Astrocyte of the spinal cord (primary cell): ENCODE data around the gene ZCCHC17.
A peak's percentile ranks its signal among the peaks of the same experiment; 100 is the strongest.

ENCODE experiments used
- DNase-seq: peaks from one replicate; pipeline ENCODE4 v3.0.0; 2011; ENCODE audit warnings: low read depth, low spot score
- H3K4me3 ChIP-seq: 2 replicates; pipeline ENCODE4 v1.5.1; 2011; ENCODE audit warnings: low read depth, mild to moderate bottlenecking, low read length, moderate library complexity
- in situ Hi-C: cut with HindIII; loops from 2 replicates; pipeline ENCODE4 v1.10.0; 2017; ENCODE audit warnings: low sequenced_read_pairs
- TF ChIP-seq, protein P1 (sequence below): IDR thresholded peaks from 2 replicates; pipeline ENCODE4 v1.5.1; 2012; ENCODE audit warnings: low read depth, mild to moderate bottlenecking, low read length, inconsistent platforms

The ZCCHC17 gene, protein sequence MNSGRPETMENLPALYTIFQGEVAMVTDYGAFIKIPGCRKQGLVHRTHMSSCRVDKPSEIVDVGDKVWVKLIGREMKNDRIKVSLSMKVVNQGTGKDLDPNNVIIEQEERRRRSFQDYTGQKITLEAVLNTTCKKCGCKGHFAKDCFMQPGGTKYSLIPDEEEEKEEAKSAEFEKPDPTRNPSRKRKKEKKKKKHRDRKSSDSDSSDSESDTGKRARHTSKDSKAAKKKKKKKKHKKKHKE

DNA sequence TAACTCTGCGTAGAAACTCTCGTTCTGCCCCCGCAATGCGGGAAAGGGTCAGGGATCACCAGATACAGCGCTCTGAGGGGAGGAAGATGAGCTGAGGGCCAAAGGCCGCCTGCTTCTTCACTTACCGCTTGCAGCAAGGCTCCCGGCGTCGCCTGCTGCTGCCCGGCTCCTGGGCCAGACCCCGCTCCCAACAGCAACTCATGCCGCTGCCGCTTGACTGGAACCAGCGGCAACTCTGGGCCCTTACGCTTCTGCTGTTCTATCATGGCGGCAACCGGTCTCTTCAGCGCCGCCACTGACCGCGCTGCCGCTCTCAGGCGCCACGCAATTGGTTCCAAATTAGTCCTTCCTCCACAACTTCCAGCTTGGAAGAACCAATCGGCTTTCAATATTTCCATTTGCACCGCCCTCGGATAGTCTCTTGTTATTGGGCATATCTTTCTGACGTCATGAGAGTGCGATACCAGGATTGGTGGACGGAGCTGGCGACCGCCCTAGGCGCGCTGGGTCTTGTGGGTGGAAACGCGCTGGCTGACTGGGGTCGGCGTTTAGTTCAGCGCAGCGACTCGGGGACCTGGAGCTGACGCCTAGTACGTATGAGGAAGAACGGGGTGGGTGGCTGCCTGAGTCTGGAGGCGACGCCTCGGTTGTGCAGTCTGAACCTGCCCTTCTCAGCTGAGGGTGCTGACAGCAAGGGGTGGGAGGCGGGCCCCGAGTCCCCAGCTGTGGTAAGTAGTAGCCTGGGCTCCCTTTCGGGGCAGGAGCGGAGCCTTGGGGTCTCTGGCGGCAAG, at the start of gene ZCCHC17, which contains the start of gene SNRNP40:
ZCCHC17 (plus strand) TSS at position 547 of the 791 bp plus-strand sequence. CDS start 13,067 bp downstream, outside the sequence.
SNRNP40 (minus strand) TSS at position 303 of the 791 bp plus-strand sequence; CDS start at position 266, 37 bp downstream.
- TF ChIP-seq, protein P1, sequence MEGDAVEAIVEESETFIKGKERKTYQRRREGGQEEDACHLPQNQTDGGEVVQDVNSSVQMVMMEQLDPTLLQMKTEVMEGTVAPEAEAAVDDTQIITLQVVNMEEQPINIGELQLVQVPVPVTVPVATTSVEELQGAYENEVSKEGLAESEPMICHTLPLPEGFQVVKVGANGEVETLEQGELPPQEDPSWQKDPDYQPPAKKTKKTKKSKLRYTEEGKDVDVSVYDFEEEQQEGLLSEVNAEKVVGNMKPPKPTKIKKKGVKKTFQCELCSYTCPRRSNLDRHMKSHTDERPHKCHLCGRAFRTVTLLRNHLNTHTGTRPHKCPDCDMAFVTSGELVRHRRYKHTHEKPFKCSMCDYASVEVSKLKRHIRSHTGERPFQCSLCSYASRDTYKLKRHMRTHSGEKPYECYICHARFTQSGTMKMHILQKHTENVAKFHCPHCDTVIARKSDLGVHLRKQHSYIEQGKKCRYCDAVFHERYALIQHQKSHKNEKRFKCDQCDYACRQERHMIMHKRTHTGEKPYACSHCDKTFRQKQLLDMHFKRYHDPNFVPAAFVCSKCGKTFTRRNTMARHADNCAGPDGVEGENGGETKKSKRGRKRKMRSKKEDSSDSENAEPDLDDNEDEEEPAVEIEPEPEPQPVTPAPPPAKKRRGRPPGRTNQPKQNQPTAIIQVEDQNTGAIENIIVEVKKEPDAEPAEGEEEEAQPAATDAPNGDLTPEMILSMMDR: no peak
- peak within 1 kb of the TSS; percentile 91 for H3K4me3 ChIP-seq
- in situ Hi-C loops: no loop called here
- peak; percentile 99 for DNase-seq

DNA sequence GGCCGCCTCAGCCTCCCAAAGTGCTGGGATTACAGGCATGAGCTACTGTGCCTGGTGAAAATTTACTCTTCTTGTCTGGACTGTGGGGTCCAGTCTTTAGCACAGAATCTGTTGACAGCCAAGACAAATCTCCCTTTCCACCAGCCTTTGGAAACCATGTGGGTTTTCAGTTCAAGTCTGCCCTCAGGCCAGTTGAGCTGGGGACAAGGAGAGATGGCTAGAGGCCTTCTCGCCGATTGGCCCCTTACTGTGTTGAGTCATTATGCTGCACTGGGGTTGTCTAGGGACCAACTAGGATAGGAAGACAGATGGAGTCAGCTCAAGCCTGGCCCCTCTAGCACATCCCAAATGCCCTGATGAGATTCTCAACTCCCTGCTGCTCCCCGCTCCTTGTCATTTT, 48.6 kb upstream of the ZCCHC17 start:
- in situ Hi-C loops: no loop called here
- no peak for DNase-seq
- TF ChIP-seq, protein P1: no peak
- H3K4me3 ChIP-seq: no peak overlapping the region

DNA sequence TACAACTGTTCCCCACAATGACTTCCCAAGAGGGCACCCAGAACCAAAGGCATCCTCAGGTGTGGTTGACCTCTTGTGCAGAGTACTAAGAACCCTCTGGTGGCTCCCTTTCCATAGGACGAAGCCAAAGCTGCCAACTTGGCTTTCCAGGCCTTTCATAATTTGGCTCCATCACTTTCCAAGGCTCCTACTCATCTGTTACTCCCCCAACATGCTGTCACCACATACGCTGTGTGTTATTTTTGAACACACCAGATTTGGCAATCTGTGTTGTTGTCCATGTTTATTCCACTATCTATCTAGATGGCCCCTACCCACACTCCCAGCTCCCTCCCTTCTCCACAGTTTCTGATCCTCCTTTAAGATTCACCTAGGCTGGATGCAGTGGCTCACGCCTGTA, 47.0 kb upstream of the ZCCHC17 start:
- TF ChIP-seq, protein P1: no peak
- H3K4me3 ChIP-seq: no peak overlapping the region
- in situ Hi-C loops: no loop called here
- no peak for DNase-seq

DNA sequence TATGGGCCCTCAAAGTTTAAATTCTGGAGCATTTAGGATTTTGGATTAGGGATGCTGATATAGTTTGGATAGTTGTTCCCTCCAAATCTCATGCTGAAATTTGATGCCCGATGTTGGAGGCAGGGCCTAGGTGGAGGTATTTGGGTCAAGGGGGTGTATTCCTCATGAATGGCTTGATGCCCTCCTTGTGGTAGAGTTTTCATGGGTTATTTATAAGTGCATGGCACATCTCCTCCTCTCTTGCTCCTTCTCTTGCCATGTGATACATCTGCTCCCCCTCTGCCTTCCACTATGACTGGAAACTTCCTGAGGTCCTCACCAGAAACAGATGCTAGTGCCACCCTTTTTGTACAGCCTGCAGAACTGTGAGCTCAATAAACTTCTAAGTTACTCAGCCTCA, 39.6 kb upstream of the ZCCHC17 start:
- in situ Hi-C loops: no loop called here
- DNase-seq: no peak
- TF ChIP-seq, protein P1: no peak
- no peak overlapping the region for H3K4me3 ChIP-seq

DNA sequence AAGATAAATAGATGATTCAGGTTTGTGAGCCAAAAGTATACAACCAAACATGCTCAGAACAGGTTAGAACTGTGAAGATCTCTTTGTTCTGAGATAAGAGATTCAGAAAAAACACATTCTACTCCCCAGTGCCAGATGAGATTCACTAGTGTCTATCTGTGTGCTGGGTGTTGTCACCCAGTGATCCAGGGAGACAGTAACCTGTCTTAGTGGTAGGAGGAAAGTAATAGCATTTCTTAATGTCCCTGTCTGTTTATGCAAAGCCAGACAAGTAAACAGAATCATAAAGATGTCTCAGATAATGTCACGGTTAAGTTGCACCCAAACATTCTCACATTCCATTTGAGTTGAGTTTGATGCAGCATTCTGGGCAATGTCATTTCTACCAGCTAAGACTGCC, 38.3 kb upstream of the ZCCHC17 start:
- no peak for DNase-seq
- TF ChIP-seq, protein P1: no peak
- in situ Hi-C loops: no loop called here
- no peak overlapping the region for H3K4me3 ChIP-seq

DNA sequence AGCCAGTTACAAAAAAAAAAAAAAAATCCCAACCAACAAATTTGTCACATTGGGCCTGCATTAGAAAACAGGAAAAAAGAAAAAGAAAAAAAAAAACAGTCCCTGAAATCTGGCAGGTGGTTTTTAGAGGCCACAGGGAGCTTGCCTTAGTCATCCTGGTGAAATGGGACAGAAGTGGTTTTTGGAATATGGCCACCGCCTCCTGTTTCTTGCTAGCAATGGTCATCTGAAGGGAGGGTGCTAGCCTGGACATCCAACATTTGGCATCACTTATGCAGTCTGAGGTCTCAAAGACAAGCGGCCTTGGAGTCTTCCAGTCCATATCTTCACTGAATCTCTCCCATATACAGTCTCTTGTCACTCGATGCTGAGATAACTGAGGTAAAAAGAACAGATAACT, 37.1 kb upstream of the ZCCHC17 start:
- TF ChIP-seq, protein P1: no peak
- in situ Hi-C loops: no loop called here
- H3K4me3 ChIP-seq: no peak overlapping the region
- no peak for DNase-seq
